ENCODE data around the gene SCAF8. TPM values are rescaled to one million over a fixed set of nuclear protein-coding genes. Genes with fewer than 3 reads are reported as not detected.

Gene SCAF8
- total and polyA plus RNA-seq, 9 of the 15 experiments (the other 6 are each of a cell fraction or from before 2014, with no cell fraction given): 10.5 to 46.6 (median 23.2) TPM

GRCh38 chr6:154733626-154734382, 588 bp downstream of the SCAF8 start (continued):
- TF ChIP-seq ZNF589 (CRISPR knock-in tag; IDR thresholded peaks at IDR 0.05; ENCODE audit: low read depth): 0 out of 2 replicates have a peak, but pooled peaks have one; percentile 4
- no peak for TF ChIP-seq NR0B1 (IDR thresholded peaks at IDR 0.05; ENCODE audit: partially characterized antibody)
- TF ChIP-seq, protein P1, sequence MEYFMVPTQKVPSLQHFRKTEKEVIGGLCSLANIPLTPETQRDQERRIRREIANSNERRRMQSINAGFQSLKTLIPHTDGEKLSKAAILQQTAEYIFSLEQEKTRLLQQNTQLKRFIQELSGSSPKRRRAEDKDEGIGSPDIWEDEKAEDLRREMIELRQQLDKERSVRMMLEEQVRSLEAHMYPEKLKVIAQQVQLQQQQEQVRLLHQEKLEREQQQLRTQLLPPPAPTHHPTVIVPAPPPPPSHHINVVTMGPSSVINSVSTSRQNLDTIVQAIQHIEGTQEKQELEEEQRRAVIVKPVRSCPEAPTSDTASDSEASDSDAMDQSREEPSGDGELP (CRISPR knock-in tag; IDR thresholded peaks at IDR 0.05; ENCODE audit: borderline replicate concordance): 0 out of 2 replicates have a peak, but pooled peaks have one; percentile 50
- peak; percentile 74 for TF ChIP-seq SP1 (CRISPR knock-in tag; IDR thresholded peaks at IDR 0.05)
- no peak for TF ChIP-seq JUNB (CRISPR knock-in tag; conservative IDR thresholded peaks at IDR 0.05)
- TF ChIP-seq FOXJ3 (CRISPR knock-in tag; IDR thresholded peaks at IDR 0.05): no peak
- TF ChIP-seq, protein P2, sequence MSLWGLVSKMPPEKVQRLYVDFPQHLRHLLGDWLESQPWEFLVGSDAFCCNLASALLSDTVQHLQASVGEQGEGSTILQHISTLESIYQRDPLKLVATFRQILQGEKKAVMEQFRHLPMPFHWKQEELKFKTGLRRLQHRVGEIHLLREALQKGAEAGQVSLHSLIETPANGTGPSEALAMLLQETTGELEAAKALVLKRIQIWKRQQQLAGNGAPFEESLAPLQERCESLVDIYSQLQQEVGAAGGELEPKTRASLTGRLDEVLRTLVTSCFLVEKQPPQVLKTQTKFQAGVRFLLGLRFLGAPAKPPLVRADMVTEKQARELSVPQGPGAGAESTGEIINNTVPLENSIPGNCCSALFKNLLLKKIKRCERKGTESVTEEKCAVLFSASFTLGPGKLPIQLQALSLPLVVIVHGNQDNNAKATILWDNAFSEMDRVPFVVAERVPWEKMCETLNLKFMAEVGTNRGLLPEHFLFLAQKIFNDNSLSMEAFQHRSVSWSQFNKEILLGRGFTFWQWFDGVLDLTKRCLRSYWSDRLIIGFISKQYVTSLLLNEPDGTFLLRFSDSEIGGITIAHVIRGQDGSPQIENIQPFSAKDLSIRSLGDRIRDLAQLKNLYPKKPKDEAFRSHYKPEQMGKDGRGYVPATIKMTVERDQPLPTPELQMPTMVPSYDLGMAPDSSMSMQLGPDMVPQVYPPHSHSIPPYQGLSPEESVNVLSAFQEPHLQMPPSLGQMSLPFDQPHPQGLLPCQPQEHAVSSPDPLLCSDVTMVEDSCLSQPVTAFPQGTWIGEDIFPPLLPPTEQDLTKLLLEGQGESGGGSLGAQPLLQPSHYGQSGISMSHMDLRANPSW (CRISPR knock-in tag; IDR thresholded peaks at IDR 0.05): no peak
- TF ChIP-seq, protein P3, sequence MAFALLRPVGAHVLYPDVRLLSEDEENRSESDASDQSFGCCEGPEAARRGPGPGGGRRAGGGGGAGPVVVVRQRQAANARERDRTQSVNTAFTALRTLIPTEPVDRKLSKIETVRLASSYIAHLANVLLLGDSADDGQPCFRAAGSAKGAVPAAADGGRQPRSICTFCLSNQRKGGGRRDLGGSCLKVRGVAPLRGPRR (CRISPR knock-in tag; IDR thresholded peaks at IDR 0.05): no peak
- no peak for TF ChIP-seq RHOXF2B (CRISPR knock-in tag; conservative IDR thresholded peaks at IDR 0.05)
- TF ChIP-seq GABPB1 (CRISPR knock-in tag; IDR thresholded peaks at IDR 0.05): peak; percentile 83
- no peak for TF ChIP-seq MCM5 (IDR thresholded peaks at IDR 0.05; ENCODE audit: low read depth)
- TF ChIP-seq CSDE1 (IDR thresholded peaks at IDR 0.05): no peak
- TF ChIP-seq MCM7 (IDR thresholded peaks at IDR 0.05): no peak
- no peak for TF ChIP-seq PHB2 (IDR thresholded peaks at IDR 0.05; ENCODE audit: low read depth)
- TF ChIP-seq, protein P4, sequence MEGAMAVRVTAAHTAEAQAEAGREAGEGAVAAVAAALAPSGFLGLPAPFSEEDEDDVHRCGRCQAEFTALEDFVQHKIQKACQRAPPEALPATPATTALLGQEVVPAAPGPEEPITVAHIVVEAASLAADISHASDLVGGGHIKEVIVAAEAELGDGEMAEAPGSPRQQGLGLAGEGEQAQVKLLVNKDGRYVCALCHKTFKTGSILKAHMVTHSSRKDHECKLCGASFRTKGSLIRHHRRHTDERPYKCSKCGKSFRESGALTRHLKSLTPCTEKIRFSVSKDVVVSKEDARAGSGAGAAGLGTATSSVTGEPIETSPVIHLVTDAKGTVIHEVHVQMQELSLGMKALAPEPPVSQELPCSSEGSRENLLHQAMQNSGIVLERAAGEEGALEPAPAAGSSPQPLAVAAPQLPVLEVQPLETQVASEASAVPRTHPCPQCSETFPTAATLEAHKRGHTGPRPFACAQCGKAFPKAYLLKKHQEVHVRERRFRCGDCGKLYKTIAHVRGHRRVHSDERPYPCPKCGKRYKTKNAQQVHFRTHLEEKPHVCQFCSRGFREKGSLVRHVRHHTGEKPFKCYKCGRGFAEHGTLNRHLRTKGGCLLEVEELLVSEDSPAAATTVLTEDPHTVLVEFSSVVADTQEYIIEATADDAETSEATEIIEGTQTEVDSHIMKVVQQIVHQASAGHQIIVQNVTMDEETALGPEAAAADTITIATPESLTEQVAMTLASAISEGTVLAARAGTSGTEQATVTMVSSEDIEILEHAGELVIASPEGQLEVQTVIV (CRISPR knock-in tag; IDR thresholded peaks at IDR 0.05; ENCODE audit: borderline replicate concordance): no peak
- TF ChIP-seq RBM39 (optimal IDR thresholded peaks at IDR 0.05; ENCODE audit: low read depth, low read length): no peak
- TF ChIP-seq POLR2AphosphoS2 (IDR thresholded peaks at IDR 0.05; ENCODE audit: low read length): no peak
- TF ChIP-seq FOXA3 (CRISPR knock-in tag; conservative IDR thresholded peaks at IDR 0.05 in 1 of 2, IDR thresholded peaks at IDR 0.05 in 1 of 2): no peak; a peak in 1 of 4 replicates
- TF ChIP-seq ZNF696 (CRISPR knock-in tag; conservative IDR thresholded peaks at IDR 0.05): no peak

All from K562 (cell line).